Measurements from ENCODE around the gene CRIM1.

Gene CRIM1

DNA sequence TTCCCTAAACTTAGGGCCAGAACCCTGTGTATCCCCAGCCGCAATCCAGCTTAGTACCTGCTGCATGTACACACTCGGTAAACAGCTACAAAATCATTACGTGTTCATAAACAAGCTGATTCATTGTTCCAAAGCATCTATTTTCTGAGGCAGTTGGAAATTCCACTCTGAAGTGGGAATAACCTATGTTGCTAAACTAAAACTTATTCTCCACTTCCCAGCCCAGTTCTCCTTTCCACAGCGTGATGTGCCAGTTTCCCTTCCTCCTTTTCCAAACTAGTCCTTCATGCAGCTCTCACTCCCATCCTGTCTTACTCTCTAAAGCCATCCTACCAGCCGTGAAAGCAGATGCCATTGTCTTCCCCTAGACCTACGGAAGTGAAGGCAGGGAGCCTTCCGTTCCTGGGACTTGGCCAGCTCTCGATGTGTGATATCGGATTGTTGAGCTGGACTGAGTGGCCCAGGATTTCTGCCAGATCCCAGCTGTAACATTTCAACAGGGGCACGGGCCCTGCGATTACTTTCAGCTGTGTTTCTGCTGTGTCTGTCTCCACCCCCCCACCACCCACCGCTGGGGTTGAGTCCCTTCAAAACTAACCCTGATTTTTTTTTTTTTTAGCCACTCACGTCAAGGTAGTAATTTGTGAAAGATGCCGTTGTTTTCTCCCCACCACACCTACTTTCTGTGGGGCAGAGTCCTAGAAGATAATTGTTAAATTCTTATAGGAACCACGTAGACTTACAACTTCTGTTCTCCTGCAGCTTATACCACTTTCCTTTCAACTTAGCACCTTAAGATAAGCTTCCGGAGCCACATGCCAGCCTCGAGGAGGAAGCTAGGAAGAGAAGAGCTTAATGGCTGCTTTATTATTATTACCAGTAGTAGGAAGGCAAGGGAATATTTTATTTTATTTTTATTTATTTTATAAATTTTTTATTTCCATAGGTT is 100.9 kb downstream of the CRIM1 start:
- no peaks in the 10 kb centered on the region for H3K36me3 ChIP-seq
- H3K4me3 ChIP-seq (ENCODE audit: low read depth in 1 of 2, low read length in 1 of 2) = no peak overlapping the region
- H3K4me1 ChIP-seq (ENCODE audit: control insufficient read depth in 1 of 2, insufficient read depth in 1 of 2, low read depth in 1 of 2, low read length in 1 of 2) = no peaks in the 10 kb centered on the region
- TF ChIP-seq, protein P1, sequence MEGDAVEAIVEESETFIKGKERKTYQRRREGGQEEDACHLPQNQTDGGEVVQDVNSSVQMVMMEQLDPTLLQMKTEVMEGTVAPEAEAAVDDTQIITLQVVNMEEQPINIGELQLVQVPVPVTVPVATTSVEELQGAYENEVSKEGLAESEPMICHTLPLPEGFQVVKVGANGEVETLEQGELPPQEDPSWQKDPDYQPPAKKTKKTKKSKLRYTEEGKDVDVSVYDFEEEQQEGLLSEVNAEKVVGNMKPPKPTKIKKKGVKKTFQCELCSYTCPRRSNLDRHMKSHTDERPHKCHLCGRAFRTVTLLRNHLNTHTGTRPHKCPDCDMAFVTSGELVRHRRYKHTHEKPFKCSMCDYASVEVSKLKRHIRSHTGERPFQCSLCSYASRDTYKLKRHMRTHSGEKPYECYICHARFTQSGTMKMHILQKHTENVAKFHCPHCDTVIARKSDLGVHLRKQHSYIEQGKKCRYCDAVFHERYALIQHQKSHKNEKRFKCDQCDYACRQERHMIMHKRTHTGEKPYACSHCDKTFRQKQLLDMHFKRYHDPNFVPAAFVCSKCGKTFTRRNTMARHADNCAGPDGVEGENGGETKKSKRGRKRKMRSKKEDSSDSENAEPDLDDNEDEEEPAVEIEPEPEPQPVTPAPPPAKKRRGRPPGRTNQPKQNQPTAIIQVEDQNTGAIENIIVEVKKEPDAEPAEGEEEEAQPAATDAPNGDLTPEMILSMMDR (IDR thresholded peaks at IDR 0.05) = no peak
- no peaks in the 10 kb centered on the region for H3K27me3 ChIP-seq
- H3K27ac ChIP-seq = no peak overlapping the region
- H3K9me3 ChIP-seq = no peaks in the 10 kb centered on the region

DNA sequence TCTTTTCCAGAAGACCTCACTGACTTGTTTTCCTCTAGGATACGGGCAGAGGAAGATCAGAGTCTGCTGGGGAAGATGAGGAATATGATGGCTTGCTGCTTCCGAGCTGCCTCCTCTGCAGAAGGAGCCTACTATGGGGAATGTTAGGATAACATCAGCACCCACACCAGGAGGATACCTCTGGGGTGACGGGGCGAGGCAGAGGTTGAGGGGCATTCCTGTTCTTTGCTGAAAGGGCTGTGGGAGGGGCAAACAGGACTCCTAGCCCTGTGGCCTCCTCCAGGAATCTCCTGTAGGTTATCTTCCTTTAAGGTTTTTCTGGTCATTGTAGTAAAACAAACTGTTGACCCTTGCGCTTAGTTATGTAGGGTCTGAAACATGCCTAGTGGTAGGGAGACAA is 102.5 kb downstream of the CRIM1 start:
- Histone ChIP-seq H3K27ac (no peak overlapping the region), H3K4me3 (ENCODE audit: low read depth in 1 of 2, low read length in 1 of 2) (no peak overlapping the region), H3K9me3 (no peaks in the 10 kb centered on the region), H3K36me3 (no peaks in the 10 kb centered on the region), H3K27me3 (peaks cover 6% of the 10 kb centered on the region), H3K4me1 (ENCODE audit: control insufficient read depth in 1 of 2, insufficient read depth in 1 of 2, low read depth in 1 of 2, low read length in 1 of 2) (no peaks in the 10 kb centered on the region)
- TF ChIP-seq, protein P1 (IDR thresholded peaks at IDR 0.05) = no peak

- TF ChIP-seq, protein P1 (IDR thresholded peaks at IDR 0.05) = no peak
- H3K27me3 ChIP-seq = peaks cover 21% of the 10 kb centered on the region
- H3K36me3 ChIP-seq = no peaks in the 10 kb centered on the region
- H3K4me3 ChIP-seq (ENCODE audit: low read depth in 1 of 2, low read length in 1 of 2) = no peak overlapping the region
- no peak overlapping the region for H3K27ac ChIP-seq
- no peaks in the 10 kb centered on the region for H3K9me3 ChIP-seq
- no peaks in the 10 kb centered on the region for H3K4me1 ChIP-seq (ENCODE audit: control insufficient read depth in 1 of 2, insufficient read depth in 1 of 2, low read depth in 1 of 2, low read length in 1 of 2)
Observed at GRCh38 chr2:36459725-36460137, 104.2 kb downstream of the CRIM1 start.

DNA sequence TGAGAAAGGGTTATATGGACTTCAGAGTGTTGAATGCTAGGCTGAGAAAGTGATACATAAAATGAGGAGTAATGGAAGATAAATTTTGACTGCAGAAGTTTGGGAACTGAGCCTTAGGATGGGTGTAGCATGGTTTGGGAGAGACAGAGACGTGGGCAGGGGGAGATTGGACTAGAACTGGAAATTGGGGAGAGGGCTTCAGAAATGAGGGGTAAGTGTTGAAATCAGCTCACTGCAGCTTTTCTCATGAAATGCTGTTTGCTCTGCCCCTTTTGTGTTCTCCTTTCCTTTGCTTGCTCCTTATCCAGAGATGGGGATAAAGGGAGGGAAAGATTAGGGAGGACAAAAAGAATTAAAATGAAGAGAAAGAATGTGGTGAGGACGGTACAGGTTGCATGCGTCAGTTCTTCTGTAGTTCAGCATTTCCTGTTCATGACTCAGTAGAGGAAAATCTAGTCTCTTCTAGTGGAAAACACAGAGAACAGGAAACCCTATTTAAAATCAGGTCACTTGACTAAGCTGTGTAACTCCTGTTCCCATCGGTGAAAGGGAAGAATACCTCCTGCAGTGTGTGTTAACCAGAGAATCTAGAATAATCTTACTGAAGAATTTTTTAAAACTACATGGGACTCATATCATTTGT is 105.6 kb downstream of the CRIM1 start:
- Histone ChIP-seq H3K27me3 (peaks cover 24% of the 10 kb centered on the region), H3K27ac (no peak overlapping the region), H3K4me1 (ENCODE audit: control insufficient read depth in 1 of 2, insufficient read depth in 1 of 2, low read depth in 1 of 2, low read length in 1 of 2) (no peaks in the 10 kb centered on the region), H3K4me3 (ENCODE audit: low read depth in 1 of 2, low read length in 1 of 2) (no peak overlapping the region), H3K9me3 (no peaks in the 10 kb centered on the region), H3K36me3 (no peaks in the 10 kb centered on the region)
- TF ChIP-seq, protein P1 (IDR thresholded peaks at IDR 0.05) = no peak

- TF ChIP-seq, protein P1 (IDR thresholded peaks at IDR 0.05) = no peak
- no peak overlapping the region for H3K4me3 ChIP-seq (ENCODE audit: low read depth in 1 of 2, low read length in 1 of 2)
- no peaks in the 10 kb centered on the region for H3K36me3 ChIP-seq
- H3K27ac ChIP-seq = no peak overlapping the region
- no peaks in the 10 kb centered on the region for H3K4me1 ChIP-seq (ENCODE audit: control insufficient read depth in 1 of 2, insufficient read depth in 1 of 2, low read depth in 1 of 2, low read length in 1 of 2)
- peaks cover 24% of the 10 kb centered on the region for H3K27me3 ChIP-seq
- no peaks in the 10 kb centered on the region for H3K9me3 ChIP-seq
Observed at GRCh38 chr2:36462311-36462935, 106.8 kb downstream of the CRIM1 start.

Data from neutrophil (primary cell).